Smooth muscle cell (in vitro differentiated cells): ENCODE measurements around the gene SYT4. TPM values are rescaled to one million over a fixed set of nuclear protein-coding genes. Genes with fewer than 3 reads are reported as not detected.

Experiments used
- DNase-seq: peaks from one replicate; lab custom pipeline; 2025; ENCODE audit not compliant: unreplicated experiment; lab: John Stamatoyannopoulos, UW
- H2AFZ ChIP-seq: fragments of 200-600 bp; sonication (generic); 2 replicates; pipeline ENCODE4 v1.6.0; 2016; ENCODE audit warnings: antibody characterized with exemption, low read depth, mild to moderate bottlenecking
- H3F3A ChIP-seq: fragments of 200-600 bp; sonication (generic); 2 replicates; pipeline ENCODE4 v1.6.0; 2017; ENCODE audit warnings: antibody characterized with exemption, low read depth
- H3K27ac ChIP-seq: fragments of 200-600 bp; sonication (generic); 2 replicates; pipeline ENCODE4 v1.5.1; 2016; ENCODE audit warnings: low read depth, mild to moderate bottlenecking
- H3K27me3 ChIP-seq: fragments of 200-600 bp; sonication (generic); 2 replicates; pipeline ENCODE4 v1.6.1; 2016; ENCODE audit warnings: low read depth, mild to moderate bottlenecking
- H3K36me3 ChIP-seq: fragments of 200-600 bp; sonication (generic); 2 replicates; pipeline ENCODE4 v1.5.1; 2016; ENCODE audit warnings: low read depth
- H3K4me1 ChIP-seq: fragments of 200-600 bp; sonication (generic); 2 replicates; pipeline ENCODE4 v1.5.1; 2016; ENCODE audit warnings: low read depth
- H3K4me2 ChIP-seq: fragments of 200-600 bp; sonication (generic); 2 replicates; pipeline ENCODE4 v1.6.0; 2016; ENCODE audit warnings: mild to moderate bottlenecking
- H3K4me3 ChIP-seq: fragments of 200-600 bp; sonication (generic); 2 replicates; pipeline ENCODE4 v1.5.1; 2016; ENCODE audit warnings: mild to moderate bottlenecking
- H3K79me2 ChIP-seq: fragments of 200-600 bp; sonication (generic); 2 replicates; pipeline ENCODE4 v1.6.0; 2016; ENCODE audit warnings: low read depth, mild to moderate bottlenecking
- H3K9ac ChIP-seq: fragments of 200-600 bp; sonication (generic); 2 replicates; pipeline ENCODE4 v1.6.0; 2016; ENCODE audit warnings: low read depth
- H3K9me3 ChIP-seq: fragments of 200-600 bp; sonication (generic); replicated peaks from 2 replicates; pipeline ENCODE4 v1.5.1; 2016; ENCODE audit warnings: low read depth
- H4K20me1 ChIP-seq: fragments of 200-600 bp; sonication (generic); 2 replicates; pipeline ENCODE4 v1.6.0; 2016; ENCODE audit warnings: low read depth
- WGBS: methylation state at CpG from one replicate; pipeline ENCODE4 v1.1.7; 2016; ENCODE audit warnings: low lambda C conversion rate; 5-methylcytosine and 5-hydroxymethylcytosine counted together
- polyA plus RNA-seq: library from polyadenylated mRNA; unstranded; fragments of >200 nt; fragmentation: Nextera tagmentation; extraction: Ambion mirVana; gene quantifications from 2 replicates; pipeline ENCODE4 v1.2.1, GENCODE V29; 2016
- total RNA-seq: library from RNA; depleted of rRNA; stranded (reverse); fragments of >200 nt; gene quantifications from 2 replicates; pipeline ENCODE4 v1.2.3, GENCODE V29; 2014
- TF ChIP-seq, protein P1 (sequence below): fragments of 200-600 bp; sonication (generic); IDR thresholded peaks from 2 replicates; pipeline ENCODE4 v1.5.1; 2017; ENCODE audit warnings: borderline replicate concordance, mild to moderate bottlenecking, antibody characterized with exemption; ENCODE audit not compliant: insufficient read depth, poor library complexity, severe bottlenecking

Gene SYT4
- total and polyA plus RNA-seq, 2 experiments from 2014 or later, result 1.5 to 2.9 TPM

DNA sequence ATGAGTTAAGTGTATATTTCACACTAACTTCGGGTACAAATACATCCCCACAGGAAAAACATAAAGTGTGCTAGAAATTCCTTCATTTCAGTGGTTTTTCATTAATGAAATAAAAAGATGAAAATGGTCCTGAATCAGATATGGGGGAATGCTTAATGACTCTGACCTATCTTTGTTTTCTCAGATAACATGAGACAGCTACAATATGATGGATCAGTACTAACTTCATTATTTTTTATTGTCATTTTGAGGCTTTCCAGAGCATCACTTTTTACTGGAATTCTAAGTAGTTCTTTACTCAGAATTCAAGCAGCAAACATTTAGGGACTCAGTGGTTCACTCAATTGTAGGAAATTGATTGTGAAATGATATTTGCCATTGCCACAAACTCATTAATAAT lies 2.8 kb downstream of the SYT4 start:
- peaks cover 8% of the 10 kb centered on the region for H3K4me1 ChIP-seq
- WGBS, result 90% methylated on average over 1 of the region's 1 CpG
- no peaks in the 10 kb centered on the region for H3F3A ChIP-seq
- H2AFZ ChIP-seq, result no peak overlapping the region
- H3K27ac ChIP-seq, result no peak overlapping the region
- no peaks in the 10 kb centered on the region for H3K36me3 ChIP-seq
- TF ChIP-seq, protein P1, sequence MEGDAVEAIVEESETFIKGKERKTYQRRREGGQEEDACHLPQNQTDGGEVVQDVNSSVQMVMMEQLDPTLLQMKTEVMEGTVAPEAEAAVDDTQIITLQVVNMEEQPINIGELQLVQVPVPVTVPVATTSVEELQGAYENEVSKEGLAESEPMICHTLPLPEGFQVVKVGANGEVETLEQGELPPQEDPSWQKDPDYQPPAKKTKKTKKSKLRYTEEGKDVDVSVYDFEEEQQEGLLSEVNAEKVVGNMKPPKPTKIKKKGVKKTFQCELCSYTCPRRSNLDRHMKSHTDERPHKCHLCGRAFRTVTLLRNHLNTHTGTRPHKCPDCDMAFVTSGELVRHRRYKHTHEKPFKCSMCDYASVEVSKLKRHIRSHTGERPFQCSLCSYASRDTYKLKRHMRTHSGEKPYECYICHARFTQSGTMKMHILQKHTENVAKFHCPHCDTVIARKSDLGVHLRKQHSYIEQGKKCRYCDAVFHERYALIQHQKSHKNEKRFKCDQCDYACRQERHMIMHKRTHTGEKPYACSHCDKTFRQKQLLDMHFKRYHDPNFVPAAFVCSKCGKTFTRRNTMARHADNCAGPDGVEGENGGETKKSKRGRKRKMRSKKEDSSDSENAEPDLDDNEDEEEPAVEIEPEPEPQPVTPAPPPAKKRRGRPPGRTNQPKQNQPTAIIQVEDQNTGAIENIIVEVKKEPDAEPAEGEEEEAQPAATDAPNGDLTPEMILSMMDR, result no peak
- no peak for DNase-seq
- H3K4me2 ChIP-seq, result no peak overlapping the region
- no peaks in the 10 kb centered on the region for H3K79me2 ChIP-seq
- no peaks in the 10 kb centered on the region for H4K20me1 ChIP-seq
- H3K9ac ChIP-seq, result no peak overlapping the region
- H3K4me3 ChIP-seq, result no peak overlapping the region
- no peaks in the 10 kb centered on the region for H3K9me3 ChIP-seq
- H3K27me3 ChIP-seq, result peaks cover 16% of the 10 kb centered on the region

GRCh38 chr18:43271593-43272432 lies 5.5 kb downstream of the SYT4 start:
- WGBS, result 20% methylated on average over 6 of the region's 6 CpGs
- TF ChIP-seq, protein P1, result peak; percentile 88
- Histone ChIP-seq H3K36me3 (no peaks in the 10 kb centered on the region), H3K9ac (no peak overlapping the region), H3K4me1 (peaks cover 6% of the 10 kb centered on the region), H3K9me3 (no peaks in the 10 kb centered on the region), H4K20me1 (no peaks in the 10 kb centered on the region), H3K4me2 (peak overlapping the region; percentile 73), H3K27ac (no peak overlapping the region), H3K27me3 (no peaks in the 10 kb centered on the region), H2AFZ (peak overlapping the region; percentile 68), H3F3A (no peaks in the 10 kb centered on the region), H3K79me2 (no peaks in the 10 kb centered on the region), H3K4me3 (peak overlapping the region; percentile 24)
- no peak for DNase-seq

GRCh38 chr18:43267818-43268217 lies 9.5 kb downstream of the SYT4 start:
- WGBS, result 100% methylated on average over 1 of the region's 1 CpG
- no peaks in the 10 kb centered on the region for H3K9me3 ChIP-seq
- no peaks in the 10 kb centered on the region for H3F3A ChIP-seq
- H3K27ac ChIP-seq, result no peak overlapping the region
- no peaks in the 10 kb centered on the region for H4K20me1 ChIP-seq
- peaks cover 6% of the 10 kb centered on the region for H3K4me1 ChIP-seq
- TF ChIP-seq, protein P1, result no peak
- DNase-seq, result no peak
- no peak overlapping the region for H2AFZ ChIP-seq
- H3K36me3 ChIP-seq, result no peaks in the 10 kb centered on the region
- no peaks in the 10 kb centered on the region for H3K27me3 ChIP-seq
- no peaks in the 10 kb centered on the region for H3K79me2 ChIP-seq
- no peak overlapping the region for H3K9ac ChIP-seq
- H3K4me2 ChIP-seq, result no peak overlapping the region
- no peak overlapping the region for H3K4me3 ChIP-seq

GRCh38 chr18:43265465-43265864 lies 11.8 kb downstream of the SYT4 start:
- Histone ChIP-seq H2AFZ (no peak overlapping the region), H3K4me3 (no peak overlapping the region), H3K79me2 (no peaks in the 10 kb centered on the region), H3K36me3 (no peaks in the 10 kb centered on the region), H3K9me3 (no peaks in the 10 kb centered on the region), H3K9ac (no peak overlapping the region), H3K4me2 (no peak overlapping the region), H3K27me3 (no peaks in the 10 kb centered on the region), H3K27ac (no peak overlapping the region), H4K20me1 (no peaks in the 10 kb centered on the region), H3F3A (no peaks in the 10 kb centered on the region), H3K4me1 (no peaks in the 10 kb centered on the region)
- 84% methylated on average over 4 of the region's 4 CpGs for WGBS
- TF ChIP-seq, protein P1, result no peak
- DNase-seq, result no peak
